ENCODE measurements around the gene ZFYVE19. TPM values are rescaled to one million over a fixed set of nuclear protein-coding genes. Genes with fewer than 3 reads are reported as not detected.
A peak's percentile ranks its signal among the peaks of the same experiment; 100 is the strongest.

Gene ZFYVE19
- total and polyA plus RNA-seq, 8 donors, result 7.4 to 27.3 (median 9.3) TPM

DNA sequence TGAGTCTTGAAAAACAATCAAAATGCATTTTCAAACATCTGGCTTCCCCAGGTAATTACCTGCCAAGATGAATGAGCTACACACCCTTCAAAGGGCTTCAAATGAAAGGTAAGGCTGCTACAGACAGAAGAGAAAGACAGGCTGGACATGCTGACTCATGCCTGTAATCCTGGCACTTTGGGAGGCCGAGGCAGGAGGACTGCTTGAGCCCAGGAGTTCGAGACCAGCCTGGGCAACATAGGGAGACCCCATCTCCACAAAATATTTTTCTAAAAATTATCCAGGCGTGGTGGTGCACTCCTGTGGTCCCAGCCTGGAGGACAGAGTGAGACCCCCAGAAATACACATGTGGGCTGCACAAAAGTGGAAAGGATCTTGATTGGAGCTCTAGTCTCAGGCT is 14.5 kb upstream of the ZFYVE19 start:
- WGBS, 2 donors, result 95 to 99% methylated on average over 3 of the region's 3 CpGs
- FAIRE-seq (no peak), DNase-seq (peak in 1 of 6 donors; percentile 11), ATAC-seq (no peak)
- Histone ChIP-seq H3K9me3 (no peaks in the 10 kb centered on the region), H3K27ac (no peak overlapping the region), H3K4me3 (no peak overlapping the region), H3K36me3 (no peaks in the 10 kb centered on the region), H3K27me3 (no peaks in the 10 kb centered on the region), H3K4me1 (peaks cover 12 to 42% (median 23%) of the 10 kb centered on the region in 3 donors)
- intact Hi-C loops (cut with DNase I), result no loop called here
- TF ChIP-seq, protein P1, sequence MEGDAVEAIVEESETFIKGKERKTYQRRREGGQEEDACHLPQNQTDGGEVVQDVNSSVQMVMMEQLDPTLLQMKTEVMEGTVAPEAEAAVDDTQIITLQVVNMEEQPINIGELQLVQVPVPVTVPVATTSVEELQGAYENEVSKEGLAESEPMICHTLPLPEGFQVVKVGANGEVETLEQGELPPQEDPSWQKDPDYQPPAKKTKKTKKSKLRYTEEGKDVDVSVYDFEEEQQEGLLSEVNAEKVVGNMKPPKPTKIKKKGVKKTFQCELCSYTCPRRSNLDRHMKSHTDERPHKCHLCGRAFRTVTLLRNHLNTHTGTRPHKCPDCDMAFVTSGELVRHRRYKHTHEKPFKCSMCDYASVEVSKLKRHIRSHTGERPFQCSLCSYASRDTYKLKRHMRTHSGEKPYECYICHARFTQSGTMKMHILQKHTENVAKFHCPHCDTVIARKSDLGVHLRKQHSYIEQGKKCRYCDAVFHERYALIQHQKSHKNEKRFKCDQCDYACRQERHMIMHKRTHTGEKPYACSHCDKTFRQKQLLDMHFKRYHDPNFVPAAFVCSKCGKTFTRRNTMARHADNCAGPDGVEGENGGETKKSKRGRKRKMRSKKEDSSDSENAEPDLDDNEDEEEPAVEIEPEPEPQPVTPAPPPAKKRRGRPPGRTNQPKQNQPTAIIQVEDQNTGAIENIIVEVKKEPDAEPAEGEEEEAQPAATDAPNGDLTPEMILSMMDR (IDR thresholded peaks at IDR 0.05), result no peak

DNA sequence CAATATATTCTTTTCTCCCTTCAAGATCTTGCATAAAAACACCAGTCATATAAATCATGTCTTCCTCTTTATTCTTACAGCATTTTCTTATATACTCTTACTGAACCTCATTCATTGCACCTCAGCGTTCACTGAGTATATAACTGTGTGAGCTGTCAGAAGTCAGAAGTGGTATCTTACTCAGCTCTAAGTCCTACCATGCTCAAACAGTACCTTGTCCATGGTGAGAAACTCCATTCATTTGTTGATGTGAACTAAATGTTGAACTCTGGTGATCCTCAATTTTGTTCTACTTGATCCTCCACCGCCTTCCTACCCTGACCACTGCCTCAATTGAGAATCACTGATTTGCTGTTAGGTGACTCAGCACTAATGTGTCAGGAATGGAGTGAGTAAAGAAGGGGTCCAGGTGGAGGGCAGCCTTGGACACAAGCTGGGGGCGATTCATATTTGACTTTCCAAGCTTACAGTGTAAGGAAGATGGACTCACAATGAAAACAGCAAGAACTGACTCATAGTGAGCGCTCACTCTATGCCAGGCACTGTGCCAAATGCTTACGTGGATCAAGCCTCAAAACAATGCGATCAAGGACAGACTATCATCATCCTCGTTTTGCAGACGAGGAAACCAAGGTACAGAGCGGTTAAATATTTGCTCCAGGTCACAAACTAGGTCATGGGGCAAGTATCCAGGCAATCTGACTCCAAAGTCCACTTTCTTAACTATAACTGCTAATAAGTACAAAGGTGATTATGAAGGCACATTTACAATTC is 13.5 kb upstream of the ZFYVE19 start:
- no peaks in the 10 kb centered on the region for H3K27me3 ChIP-seq
- peak overlapping the region in 2 of 4 donors; percentile 49 to 62 for H3K27ac ChIP-seq
- intact Hi-C loops (cut with DNase I), result no loop called here
- no peak overlapping the region for H3K4me3 ChIP-seq
- FAIRE-seq (no peak), ATAC-seq (peak; percentile 76 to 82 (median 78)), DNase-seq (peak; percentile 48 to 80 (median 66))
- peaks cover 4 to 33% (median 14%) of the 10 kb centered on the region in 3 donors for H3K4me1 ChIP-seq
- H3K9me3 ChIP-seq, result no peaks in the 10 kb centered on the region
- H3K36me3 ChIP-seq, result no peaks in the 10 kb centered on the region
- 29 to 36% methylated on average over 9 of the region's 9 CpGs for WGBS, 2 donors
- TF ChIP-seq, protein P1 (IDR thresholded peaks at IDR 0.05), result no peak

DNA sequence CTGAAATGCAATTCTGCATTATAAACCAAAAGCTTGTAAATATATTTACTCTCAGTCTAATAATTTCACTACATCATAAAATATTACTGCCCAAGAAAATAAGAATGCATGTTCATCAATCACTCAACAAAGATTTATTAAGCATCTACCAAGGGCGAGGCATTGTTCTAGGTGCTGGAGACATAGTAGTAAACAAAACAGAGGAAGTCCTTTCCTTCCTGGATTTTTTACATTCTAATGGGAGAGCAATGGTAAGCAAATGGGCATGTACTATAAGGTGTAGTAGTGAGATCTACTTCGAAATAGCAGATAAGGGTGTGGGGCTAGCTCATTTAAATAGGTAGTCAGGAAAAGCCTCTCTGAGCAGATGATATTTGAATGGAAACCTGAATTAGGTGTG is 10.8 kb upstream of the ZFYVE19 start:
- peak in 1 of 4 donors; percentile 15 for ATAC-seq
- Histone ChIP-seq H3K9me3 (no peaks in the 10 kb centered on the region), H3K4me1 (peaks cover 4 to 17% (median 14%) of the 10 kb centered on the region in 3 donors), H3K36me3 (no peaks in the 10 kb centered on the region), H3K27ac (peak overlapping the region in 1 of 4 donors; percentile 10), H3K27me3 (no peaks in the 10 kb centered on the region), H3K4me3 (no peak overlapping the region)
- DNase-seq, result no peak
- 60 to 75% methylated on average over 2 of the region's 2 CpGs for WGBS, 2 donors
- FAIRE-seq, result no peak
- TF ChIP-seq, protein P1 (IDR thresholded peaks at IDR 0.05), result no peak
- intact Hi-C loops (cut with DNase I), result no loop called here

DNA sequence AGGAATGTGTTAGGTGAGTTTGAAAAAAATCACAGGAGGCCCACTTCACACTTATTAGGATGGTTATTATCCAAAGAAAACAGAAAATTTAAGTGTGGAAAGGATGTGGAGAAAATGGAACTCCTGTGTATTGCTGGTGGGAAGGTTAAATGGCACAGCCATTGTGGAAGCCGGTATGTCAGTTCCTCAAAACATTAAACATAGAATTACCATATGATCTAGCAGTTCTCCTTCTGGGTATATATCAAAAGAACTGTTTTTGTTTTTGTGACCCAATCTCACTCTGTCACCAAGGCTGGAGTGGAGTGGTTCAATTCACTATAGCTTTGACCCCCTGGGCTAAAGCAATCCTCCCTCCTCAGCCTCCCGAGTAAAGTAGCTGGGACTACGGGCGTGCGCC is 10.4 kb upstream of the ZFYVE19 start:
- intact Hi-C loops (cut with DNase I), result no loop called here
- 93 to 98% methylated on average over 5 of the region's 5 CpGs for WGBS, 2 donors
- H3K36me3 ChIP-seq, result no peaks in the 10 kb centered on the region
- H3K9me3 ChIP-seq, result no peaks in the 10 kb centered on the region
- no peaks in the 10 kb centered on the region for H3K27me3 ChIP-seq
- DNase-seq, result no peak
- FAIRE-seq, result no peak
- peaks cover 4 to 14% (median 14%) of the 10 kb centered on the region in 3 donors for H3K4me1 ChIP-seq
- H3K4me3 ChIP-seq, result no peak overlapping the region
- TF ChIP-seq, protein P1 (IDR thresholded peaks at IDR 0.05), result no peak
- ATAC-seq, result no peak
- H3K27ac ChIP-seq, result peak overlapping the region in 1 of 4 donors; percentile 10

DNA sequence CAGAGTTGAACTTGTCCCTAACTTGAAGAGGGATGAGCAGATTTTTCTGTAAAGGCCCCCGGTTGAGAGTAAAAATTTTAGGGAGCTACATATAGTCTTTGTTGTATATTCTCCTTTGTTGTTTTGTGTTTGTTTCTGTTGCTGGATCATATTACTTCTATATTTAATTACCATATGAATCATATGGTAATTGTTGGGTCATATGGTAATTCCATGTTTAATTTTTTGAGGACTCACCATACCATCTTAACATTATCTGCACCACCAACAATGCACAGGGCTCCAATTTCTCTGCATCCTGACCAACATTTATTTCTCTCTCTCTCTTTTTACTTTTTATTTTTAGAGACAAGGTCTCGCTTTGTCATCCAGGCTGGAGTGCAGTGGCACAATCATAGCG is 7.4 kb upstream of the ZFYVE19 start:
- no peak overlapping the region for H3K27ac ChIP-seq
- H3K27me3 ChIP-seq, result no peaks in the 10 kb centered on the region
- H3K9me3 ChIP-seq, result no peaks in the 10 kb centered on the region
- no peak overlapping the region for H3K4me3 ChIP-seq
- H3K4me1 ChIP-seq, result peaks cover 0 to 3% (median under 1%) of the 10 kb centered on the region in 3 donors
- no peak for DNase-seq
- intact Hi-C loops (cut with DNase I), result no loop called here
- TF ChIP-seq, protein P1 (IDR thresholded peaks at IDR 0.05), result no peak
- WGBS, 2 donors, result 90 to 97% methylated on average over 3 of the region's 3 CpGs
- H3K36me3 ChIP-seq, result no peaks in the 10 kb centered on the region
- FAIRE-seq, result no peak
- no peak for ATAC-seq
